Stimulated activated naive CD4-positive, alpha-beta T cell (primary cell): ENCODE measurements around the gene SP110.

ENCODE experiments used
- DNase-seq, 6 experiments: peaks; one replicate each; lab custom pipeline; 2025; lab: John Stamatoyannopoulos, UW

The SP110 gene

DNA sequence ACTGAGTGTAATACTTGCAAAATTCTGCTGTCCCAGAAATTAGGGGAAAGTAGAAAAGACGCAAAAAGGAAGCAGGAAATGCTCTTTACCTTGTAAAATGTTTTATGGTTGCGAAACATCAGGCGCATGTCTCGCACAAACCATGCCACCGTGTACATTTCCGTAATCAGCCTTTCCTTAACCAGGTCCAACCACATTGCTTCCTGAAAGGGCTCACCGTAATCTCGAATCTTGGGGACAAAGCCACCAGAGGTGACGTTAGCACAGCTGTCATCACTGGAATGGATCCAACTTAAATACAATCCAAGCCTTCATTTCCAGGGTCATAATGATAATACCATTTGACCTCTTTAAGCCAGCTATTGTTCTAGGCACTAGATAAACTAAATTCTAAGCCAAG is 49.3 kb downstream of the SP110 start:
- DNase-seq, result peak in 3 of 6 experiments; percentile 5 to 31 (median 21)

DNA sequence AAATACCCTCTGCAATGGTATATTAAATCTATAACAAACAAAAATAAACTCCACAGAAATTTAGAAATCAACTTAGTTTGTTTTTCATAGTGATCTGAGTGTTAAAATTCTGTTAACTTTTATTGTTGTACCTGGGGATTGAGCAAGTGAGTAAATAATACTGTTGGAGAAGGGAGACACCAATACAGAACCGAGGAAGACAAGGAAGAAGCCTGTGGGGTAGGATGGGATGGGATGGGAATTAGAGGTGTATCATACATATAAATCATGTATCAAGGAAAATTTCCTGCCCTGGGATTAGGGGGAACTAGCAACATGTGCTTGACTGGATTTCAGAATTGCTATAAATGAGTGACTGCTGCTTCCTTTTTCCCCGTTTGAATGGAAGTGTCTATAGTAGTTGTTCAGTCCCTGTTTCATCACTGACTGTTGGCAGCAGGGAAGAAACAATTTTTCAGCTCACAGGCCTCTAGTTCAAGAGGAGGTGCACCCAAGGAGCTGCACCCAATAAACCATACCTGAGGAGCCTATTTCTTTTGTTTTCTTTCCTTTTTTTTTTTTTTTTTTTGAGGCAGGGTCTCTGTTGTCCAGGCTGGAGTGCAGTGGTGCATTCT is 53.1 kb downstream of the SP110 start:
- DNase-seq, result no peak

DNA sequence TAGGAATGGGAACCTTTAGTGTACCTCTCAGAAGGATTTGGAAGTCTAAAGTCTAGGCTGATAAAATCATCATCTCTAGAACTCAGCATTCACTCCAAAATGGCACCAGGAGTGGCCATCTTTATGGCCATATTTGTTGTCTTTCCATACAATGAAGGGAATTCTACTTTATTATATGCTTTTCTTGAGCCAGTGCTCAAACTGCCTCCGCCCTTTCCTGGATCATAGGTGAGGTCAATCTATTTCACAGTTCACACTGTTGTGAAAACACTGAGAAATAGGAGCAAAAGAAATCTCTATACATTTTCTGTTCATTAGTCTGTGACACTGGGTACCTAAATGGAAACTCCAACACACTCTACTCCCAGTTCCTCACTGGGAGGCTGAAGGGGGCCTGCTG is 55.6 kb downstream of the SP110 start:
- DNase-seq, result no peak

DNA sequence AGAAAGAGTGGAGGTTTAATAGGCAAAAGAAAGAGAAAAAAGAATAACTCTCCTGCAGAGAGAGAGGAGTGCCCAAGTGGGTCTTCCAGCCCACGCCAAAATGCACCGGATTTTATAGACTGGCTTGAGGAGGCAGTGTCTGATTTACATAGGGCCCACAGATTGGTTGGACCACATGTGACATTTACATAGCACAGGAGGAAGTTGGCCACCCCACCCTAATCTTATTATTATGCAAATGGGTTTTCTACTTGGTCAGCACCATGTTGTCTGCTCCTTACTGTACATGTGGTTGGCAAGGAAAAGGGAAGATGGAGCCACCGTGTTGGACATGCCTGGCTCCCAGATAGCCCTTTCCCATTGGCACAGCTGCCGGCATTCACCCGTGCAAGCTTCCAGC is 56.8 kb downstream of the SP110 start:
- no peak for DNase-seq

DNA sequence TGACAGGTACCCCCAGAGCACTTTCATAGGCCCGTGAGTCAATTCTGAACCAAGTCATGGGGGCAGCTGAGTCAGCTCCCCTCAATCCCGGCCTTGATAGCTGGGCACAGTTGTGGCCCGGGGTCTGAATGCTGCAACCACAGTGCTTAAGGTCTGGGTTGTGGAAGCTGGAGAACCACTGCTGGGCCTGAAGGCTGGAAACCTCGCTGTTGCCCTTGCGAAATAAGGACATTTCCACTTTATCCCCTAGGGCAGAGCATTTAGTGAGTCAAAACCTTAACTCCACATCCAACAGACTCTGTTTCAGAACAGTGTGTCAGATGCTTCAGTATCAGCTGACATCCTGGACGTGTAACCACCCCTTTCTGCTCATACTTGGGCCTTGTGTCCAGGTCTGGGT is 58.6 kb downstream of the SP110 start:
- DNase-seq, result no peak

DNA sequence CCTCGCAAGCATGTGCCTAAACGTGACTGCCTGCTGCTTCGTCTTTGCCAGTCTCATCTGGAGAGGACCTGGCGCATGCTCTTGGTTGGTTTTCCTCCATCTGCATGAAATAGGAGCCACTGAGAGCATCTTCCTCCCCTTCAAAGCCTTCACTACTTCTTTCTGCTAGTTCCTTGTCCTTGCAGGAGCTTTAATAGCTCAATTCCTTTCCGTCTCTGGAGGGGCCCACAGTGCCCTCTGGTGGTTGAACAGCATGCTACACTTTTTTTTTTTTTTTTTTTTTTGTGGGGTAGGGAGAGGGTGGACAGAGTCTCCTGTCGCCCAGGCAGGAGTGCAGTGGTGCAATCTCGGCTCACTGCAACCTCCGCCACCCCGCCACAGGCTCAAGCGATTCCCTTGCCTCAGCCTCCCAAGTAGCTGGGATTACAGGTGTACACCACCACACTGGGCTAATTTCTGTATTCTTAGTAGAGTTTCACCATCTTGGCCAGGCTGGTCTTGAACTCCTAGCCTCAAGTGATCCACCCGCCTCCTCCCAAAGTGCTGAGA is 59.6 kb downstream of the SP110 start:
- peak; percentile 17 to 68 (median 28) for DNase-seq

DNA sequence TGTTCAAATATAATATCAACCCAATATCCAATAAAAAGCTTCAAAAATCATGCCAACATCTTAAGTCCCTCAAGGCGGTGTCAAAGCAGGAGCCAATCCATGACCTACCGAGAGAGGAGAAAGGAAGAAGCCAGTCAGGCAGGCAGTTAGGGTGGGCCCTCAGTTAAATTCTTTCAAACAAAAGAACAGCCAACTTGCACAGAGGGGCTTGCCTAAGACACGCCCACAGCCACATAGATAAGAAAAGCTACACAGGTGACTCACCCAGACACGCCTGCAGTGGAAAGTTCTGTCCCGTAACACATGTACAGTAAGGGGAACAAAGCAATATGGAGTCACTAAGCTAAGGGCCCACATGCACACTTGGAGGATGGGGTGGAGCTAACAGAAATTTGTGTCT is 61.3 kb downstream of the SP110 start:
- no peak for DNase-seq

DNA sequence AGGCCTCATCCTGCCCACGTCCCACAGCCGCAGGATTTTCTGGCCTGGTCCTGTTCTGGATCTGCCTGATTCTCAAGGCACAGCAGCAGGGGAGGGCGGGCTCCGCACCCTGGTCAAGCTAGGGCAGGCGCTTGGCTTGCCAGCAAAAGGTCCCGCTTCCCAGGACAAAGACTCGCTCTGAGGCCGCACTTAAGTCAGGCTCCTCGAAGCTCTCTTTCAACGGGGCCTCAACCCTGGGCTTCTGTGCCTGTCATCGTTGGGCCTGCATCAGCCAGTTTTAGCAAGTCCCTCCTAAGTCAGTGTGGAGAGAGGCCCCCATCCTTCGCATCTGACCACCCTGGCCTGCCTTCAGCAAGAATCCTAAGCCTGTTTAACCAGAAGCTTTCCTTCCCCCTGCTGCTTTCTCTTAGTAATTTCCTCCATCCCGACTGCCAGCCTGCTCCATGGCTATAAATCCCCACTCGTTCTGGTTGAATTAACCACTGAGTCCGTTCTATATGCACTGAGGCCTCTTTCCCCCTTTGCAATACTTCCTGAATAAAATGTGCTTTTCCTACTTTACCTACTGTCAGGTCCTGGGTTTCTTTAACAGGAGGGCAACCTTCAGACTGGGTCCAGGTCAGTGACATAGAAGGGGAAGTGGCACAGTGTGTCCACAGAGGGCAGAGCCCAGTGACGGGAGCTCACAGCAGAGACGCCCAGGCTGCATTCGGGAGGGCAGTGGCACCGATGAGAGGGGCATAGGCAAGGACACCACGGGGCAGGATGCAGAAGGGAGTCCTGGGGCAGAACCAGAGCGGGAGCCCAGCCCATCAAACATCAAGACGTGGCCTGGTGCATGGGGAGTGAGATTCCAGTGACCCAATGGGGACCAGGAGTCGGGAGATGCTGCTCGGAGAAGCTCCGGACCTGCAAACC is 62.7 kb downstream of the SP110 start:
- no peak for DNase-seq

DNA sequence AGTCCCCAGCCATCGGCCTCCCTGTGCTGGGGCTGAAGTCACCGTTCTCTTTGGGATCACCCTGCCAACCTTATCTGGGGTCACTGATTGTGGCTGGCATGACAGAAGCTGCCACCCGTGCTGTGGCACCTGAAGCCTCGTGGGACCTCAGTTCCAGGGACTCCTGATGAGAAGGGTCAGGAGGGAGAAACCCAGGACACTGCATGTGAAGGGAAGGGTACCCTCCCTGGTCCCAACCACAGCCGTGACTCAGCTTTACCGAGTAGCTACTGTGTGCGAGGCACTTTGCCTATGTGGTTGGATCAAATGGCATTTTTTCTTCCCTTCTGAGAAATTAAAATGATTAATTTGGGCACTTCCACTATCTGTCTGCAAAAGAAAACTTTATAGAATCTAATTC is 64.4 kb downstream of the SP110 start:
- DNase-seq, result no peak

DNA sequence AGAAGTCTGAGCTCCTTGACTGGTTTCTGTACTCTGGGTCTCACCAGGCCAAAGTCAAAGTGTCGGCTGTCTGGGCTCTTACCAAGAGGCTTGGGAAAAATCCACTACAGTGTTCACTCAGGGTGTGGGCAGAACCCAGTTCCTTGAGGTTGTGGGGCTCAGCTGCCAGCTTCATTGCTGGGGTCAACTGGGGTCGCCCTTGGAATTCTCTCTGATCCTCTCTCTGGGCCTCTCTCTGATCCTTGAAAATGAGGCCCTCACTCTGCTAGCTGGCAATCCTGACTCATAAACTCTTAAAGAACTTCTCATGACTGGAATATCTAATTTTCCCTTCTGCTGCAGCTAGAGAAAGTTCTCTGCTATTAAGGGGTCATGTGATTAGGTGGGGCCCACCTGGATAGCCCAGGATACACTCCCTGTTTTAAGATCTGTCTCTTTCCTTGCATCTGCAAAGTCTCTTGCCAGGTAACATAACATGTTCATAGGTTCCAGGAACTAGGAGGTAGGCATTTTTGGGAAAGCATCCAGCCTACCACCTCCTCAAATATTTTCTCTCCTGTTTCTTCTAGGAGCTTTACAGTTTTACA is 66.3 kb downstream of the SP110 start:
- no peak for DNase-seq

DNA sequence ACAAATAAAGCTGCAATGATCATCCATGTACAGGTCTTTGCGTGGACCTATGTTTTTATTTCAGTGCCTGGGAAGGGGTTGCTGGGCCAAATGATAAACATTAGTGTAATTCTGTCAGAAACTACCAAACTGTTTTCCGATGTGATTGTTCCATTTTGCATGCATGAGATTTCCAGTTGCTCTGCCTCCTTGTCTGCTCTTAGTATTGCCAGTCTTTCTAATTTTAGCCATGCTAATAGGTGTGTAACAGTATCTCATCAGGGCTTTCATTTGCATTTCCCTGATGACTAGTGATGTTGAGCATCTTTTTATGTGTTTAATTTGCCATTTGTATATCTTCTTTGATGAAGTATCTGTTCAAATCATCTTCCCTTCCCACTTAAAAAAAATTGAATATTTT is 67.5 kb downstream of the SP110 start:
- no peak for DNase-seq

DNA sequence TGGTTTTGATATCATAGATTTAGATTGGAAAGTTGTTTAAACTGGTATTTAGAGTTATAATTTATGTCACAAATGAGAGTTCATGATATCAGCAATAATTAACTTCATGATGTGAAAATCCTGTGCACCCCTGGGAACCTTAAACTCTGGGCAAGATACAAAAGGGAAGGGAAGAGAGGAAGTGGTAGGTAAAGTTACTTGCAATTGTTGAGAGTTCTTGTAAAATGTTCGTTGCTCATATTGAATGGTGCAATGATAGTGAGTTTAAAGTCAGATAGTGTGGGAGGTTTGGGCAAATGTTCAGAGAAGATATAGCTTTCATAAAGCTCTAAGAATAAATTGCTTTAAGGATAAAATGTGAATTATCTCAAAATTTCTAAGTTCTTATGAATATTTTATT is 75.4 kb downstream of the SP110 start:
- no peak for DNase-seq

DNA sequence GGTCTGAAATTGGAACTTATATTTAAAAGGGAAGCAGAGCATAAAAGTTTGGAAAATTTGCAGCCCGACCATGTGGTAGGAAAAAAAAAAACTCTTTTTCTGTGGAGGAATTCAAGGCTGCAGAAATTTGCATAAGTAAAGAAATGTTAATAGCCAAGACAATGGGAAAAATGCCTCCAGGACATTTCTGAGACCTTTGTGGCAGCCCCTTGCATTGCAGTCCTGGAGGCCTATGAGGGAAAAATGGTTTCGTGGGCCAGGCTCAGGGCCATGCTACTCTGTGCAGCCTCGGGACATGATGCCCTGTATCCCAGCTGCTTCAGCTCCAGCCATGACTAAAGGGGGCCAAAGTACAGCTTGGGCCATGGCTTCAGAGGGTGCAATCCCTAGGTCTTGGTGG is 79.1 kb downstream of the SP110 start:
- DNase-seq, result no peak

DNA sequence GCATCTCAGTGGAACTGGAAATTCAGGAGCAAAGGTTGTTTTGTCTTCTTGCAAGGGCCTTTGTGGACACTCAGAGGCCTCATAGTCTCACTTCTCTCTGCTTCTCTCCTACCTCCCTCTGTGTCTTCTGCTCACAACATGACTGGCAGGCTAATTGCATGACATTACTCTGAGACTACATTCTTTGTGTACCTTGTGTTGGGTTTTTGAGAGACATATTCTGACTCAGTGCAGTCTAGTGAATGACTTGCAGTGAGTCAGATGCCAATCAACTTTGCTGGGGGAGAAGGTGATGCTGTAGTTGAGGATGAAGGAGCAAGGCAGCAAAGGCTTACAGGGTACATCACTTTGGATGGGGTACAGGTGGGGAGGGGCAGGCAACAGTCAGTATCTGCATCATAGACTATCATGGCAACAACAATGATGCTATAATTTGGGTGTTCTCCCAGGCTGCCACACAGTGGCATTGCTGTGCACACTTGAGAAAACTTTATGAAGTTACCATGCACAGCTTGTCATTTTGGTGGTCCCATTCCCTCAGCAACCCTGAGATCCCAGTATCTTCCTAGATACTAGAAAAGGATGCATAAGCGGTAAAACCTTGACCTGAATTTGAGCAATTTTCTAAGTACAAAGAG is 81.8 kb downstream of the SP110 start:
- DNase-seq, result no peak

DNA sequence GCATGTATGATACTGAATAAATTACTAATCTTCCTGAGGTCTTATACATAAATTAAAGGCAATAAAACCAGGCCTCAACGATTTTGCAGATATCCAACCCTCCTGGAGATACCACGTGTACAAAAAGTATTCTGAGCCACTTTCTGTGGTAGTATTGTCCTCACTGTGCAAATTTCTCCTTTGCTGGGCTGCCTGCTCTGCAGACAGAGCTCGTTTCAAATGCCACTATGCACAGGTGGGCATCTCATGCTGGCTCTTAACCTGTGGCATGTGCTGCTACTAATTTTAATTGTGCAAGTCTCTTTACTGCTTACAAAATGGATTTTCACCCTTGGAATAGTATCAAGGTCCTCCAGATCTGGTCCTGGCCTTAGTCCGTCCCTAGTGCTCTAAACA is 84.7 kb downstream of the SP110 start:
- DNase-seq, result no peak

DNA sequence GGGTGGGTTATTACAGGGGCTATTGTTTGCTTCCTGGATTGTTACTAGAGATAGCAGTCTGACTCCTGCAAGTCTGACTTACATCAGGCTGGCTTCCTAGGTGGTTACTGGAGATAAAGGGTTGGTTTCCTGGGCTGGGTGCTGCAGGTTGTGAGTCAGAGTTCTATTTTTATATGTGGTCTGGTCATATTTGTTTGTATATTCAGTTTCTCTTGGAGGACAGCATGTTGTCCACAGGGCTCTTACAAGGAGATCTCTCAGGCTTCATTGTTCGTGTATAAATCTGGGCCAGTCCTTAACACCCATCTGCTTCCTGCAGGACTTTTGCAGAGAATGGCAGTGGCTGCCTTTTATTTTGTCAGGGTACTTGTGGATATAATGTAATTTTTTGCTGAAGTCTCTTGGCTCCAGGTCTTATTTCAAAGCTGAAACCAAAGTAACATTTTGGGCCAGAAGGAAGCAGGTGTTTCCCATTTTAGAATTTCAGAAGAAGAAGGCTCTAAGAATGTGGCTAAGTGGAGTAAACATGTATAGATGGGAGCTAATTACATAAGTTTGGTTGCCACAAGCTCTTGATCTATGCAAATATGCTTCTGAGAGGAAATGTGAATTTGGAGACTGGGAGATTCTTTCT is 85.2 kb downstream of the SP110 start:
- DNase-seq, result no peak

DNA sequence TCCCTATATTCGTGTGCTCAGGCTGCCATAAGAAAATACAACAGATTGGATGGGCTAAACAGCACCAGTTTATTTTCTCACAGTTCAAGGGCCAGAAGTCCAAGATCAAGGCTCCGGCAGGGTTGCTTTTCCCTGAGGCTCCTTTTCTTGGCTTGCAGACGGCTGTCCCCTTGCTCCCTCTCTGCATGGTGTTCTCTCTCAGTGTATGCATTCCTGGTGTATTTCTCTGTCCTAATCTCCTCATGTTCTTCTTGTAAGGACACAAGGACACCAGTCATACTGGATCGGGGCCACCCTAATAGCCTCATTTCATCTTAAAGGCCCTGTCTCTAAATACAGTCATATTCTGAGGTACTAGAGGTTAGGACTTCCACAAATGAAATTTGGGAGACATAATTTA is 88.4 kb downstream of the SP110 start:
- DNase-seq, result no peak

DNA sequence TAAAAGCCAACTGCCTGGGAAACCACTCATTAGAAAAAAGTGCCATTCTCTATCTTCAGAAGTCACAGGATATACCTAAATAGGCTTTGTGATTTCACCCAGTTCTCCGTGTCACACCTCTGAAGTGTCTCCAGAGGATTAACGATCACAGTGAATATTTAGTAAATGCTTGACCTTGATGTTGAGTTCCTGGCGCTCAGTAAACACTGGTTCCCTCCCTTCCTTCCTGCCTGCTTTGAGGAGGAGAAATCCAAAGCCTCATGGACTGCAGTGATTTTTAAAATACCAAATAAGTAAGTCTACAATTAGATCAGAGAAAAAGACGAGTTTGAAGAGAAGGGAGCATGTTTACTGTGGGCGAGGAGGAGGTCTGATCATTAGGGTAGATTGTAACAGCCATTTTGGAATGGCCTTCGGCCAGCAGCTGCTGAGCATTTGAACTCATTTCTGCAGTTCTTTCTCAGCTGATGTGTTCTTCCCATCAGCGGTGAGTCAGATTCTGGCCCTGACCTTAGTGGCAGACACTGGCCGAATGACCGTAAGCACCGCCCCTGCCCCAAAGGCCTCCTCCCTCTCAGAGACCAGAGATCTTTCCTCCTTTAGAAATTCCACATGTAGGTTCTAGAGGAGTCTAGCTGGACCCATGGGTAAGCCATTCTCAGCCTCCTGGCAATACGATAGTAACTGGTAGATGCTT is 89.0 kb downstream of the SP110 start:
- no peak for DNase-seq

DNA sequence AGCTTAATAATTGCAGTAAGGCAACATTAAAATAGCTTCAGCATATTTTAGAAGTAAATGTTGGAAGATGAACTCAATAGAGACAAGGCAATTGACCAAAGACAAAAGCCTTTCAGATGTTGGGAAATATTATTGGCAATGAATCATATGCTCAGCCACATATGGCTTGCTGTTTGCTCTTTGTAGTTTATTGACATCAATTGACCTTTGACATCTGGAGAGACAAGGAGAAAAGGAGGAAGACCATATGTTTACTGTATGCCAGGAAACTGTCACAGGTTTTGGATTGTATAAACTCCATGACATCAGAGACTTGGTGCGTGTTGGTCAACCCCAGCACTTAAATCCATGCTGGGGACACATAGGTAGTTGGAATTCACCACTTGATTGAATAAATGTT is 90.4 kb downstream of the SP110 start:
- DNase-seq, result no peak

DNA sequence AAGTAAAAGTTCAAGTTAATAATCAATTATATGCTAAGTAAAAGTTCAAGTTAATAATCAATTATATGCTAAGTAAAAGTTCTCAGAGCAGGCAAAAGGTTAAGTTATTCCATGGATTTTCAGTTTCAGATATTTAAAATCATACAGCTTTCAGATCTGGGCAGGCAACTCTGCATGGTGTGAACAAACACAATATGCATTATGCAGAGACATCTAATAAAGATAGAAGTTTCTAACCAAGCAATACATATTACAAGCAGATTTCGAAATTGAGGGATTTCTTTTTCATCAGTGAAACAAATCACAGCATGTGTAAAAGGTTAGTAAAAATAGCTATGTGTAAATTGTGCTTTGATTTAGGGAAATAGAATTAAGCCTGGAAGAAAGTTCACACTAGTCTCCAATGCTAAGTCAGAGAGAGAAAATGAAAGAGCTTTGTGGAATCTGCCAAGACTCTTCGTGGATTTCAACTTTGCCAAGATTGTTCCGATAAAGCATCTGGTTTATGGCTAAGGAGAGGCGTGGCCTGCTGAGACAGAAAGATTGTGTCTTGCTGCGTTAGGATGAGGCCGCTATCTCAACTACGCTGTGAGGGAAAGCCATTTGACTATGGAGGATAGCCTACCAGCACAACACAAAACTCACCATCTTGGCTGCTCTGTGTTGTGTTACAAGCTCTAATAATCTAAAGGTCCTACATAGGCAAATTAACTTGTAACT is 91.0 kb downstream of the SP110 start:
- DNase-seq, result no peak

DNA sequence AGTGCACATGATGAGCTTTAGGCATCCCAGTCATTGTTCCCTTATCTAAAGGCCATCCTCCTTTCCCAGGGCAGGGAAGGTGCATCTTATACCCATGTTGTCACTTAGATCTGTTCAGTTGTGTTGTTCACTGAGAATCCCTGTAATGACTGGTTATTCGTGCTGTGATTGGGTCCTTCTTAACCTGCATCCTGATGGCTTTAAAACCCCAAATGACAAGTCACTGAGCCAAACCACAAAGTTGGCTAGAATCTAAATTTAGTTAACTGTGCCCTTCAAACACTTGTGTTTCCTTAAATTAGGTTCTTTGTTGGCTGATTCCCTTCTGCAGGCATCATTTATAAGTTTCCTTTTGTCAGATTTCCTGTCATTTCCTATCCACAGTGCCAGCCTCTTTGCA is 92.6 kb downstream of the SP110 start:
- DNase-seq, result no peak
